GM21360 (cell line): ENCODE data around the gene THRA.

Experiments used
- ATAC-seq: cut with Tn5 transposase; IDR thresholded peaks from one replicate; pipeline ENCODE4 v1.9.1; 2021; ENCODE audit warnings: mild to moderate bottlenecking, moderate library complexity; ENCODE audit not compliant: unreplicated experiment

The THRA gene

DNA sequence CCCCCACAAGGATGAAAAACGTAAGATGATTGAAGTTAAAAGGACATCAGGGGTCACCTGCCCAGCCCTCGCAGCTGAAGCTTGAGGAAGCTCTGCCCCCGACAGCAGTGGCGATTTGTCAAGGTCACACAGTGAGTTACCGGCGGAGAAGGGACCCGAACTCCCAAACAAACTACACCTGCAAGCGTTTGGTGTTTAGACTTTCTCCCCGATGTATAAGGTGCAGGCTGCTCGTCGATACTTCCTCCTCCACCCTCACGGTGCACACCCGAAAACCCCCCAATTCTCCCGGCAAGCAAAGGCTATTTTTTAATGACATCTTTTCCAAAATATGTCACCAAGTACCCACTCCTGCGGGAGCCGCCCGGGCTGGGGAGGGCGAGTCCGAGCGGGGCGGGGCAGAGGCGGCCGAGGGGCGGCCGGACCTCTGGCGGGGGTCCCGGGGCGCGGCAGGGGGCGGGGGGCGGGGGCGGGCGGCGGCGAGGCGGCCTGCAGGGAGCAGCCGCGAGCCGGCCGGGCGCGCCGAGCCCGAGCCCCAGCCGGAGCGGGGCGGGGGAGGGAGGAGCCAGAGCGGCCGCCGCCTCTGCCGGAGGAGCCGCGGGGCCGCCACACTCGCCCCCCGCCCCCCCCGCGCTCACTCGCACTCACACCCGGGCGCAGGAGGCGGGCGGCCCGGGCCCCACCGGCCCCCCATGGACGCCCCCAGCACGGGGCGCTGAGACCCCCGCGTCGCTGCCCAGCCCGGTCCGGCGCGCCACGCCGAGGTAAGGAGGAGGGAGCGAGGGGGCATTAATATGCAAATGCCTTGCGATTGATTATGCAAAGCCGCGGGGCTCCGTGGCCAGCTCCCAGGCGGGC is at the start of gene THRA:
THRA (plus strand) TSS at position 637 of the 858 bp plus-strand sequence. CDS start 11,524 bp downstream, outside the sequence.
- ATAC-seq, result no peak

DNA sequence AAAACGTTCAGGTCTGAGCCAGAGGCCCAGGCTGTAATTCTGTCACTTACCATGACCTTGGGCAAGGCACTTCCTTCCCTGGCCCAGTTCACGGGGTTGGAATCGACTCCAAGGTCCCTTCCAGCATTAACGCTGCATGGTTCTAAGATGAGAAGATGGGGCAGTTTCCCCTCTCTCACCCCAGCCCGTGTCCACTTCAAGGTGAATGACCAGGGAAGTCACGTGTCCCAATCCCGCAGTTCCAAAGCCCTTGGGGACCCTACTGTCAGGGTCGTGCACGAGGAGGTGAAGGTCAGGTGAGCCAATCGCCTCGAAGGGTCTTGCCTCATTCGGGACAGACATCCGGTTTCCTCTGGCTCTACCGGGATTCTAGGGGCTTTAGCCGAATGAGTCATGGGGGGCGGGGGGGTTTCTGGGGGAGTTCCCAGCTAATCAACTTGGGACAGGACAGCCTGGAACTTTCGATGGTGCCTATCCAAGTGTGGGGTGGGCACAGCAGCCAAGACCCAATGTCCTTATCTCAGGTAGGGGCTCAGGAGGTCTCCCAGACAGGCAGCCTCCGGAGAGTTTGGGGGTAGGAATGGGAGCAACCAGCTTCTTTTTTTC is 48.3 kb upstream of the THRA start:
- ATAC-seq, result no peak

- no peak for ATAC-seq
Observed at GRCh38 chr17:40015005-40015997, 47.5 kb upstream of the THRA start, which contains the start of gene CSF3. Gene CSF3 (plus strand): TSS chr17:40015440. CDS start chr17:40015475, 35 bp downstream.

DNA sequence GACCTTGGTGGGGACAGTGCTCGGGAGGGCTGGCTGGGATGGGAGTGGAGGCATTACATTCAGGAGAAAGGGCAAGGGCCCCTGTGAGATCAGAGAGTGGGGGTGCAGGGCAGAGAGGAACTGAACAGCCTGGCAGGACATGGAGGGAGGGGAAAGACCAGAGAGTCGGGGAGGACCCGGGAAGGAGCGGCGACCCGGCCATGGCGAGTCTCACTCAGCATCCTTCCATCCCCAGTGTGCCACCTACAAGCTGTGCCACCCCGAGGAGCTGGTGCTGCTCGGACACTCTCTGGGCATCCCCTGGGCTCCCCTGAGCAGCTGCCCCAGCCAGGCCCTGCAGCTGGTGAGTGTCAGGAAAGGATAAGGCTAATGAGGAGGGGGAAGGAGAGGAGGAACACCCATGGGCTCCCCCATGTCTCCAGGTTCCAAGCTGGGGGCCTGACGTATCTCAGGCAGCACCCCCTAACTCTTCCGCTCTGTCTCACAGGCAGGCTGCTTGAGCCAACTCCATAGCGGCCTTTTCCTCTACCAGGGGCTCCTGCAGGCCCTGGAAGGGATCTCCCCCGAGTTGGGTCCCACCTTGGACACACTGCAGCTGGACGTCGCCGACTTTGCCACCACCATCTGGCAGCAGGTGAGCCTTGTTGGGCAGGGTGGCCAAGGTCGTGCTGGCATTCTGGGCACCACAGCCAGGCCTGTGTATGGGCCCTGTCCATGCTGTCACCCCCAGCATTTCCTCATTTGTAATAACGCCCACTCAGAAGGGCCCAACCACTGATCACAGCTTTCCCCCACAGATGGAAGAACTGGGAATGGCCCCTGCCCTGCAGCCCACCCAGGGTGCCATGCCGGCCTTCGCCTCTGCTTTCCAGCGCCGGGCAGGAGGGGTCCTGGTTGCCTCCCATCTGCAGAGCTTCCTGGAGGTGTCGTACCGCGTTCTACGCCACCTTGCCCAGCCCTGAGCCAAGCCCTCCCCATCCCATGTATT is 46.5 kb upstream of the THRA start:
- ATAC-seq, result no peak

DNA sequence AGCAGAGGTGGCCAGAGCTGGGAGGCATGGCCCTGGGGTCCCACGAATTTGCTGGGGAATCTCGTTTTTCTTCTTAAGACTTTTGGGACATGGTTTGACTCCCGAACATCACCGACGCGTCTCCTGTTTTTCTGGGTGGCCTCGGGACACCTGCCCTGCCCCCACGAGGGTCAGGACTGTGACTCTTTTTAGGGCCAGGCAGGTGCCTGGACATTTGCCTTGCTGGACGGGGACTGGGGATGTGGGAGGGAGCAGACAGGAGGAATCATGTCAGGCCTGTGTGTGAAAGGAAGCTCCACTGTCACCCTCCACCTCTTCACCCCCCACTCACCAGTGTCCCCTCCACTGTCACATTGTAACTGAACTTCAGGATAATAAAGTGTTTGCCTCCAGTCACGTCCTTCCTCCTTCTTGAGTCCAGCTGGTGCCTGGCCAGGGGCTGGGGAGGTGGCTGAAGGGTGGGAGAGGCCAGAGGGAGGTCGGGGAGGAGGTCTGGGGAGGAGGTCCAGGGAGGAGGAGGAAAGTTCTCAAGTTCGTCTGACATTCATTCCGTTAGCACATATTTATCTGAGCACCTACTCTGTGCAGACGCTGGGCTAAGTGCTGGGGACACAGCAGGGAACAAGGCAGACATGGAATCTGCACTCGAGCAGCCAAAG is 45.2 kb upstream of the THRA start:
- no peak for ATAC-seq

DNA sequence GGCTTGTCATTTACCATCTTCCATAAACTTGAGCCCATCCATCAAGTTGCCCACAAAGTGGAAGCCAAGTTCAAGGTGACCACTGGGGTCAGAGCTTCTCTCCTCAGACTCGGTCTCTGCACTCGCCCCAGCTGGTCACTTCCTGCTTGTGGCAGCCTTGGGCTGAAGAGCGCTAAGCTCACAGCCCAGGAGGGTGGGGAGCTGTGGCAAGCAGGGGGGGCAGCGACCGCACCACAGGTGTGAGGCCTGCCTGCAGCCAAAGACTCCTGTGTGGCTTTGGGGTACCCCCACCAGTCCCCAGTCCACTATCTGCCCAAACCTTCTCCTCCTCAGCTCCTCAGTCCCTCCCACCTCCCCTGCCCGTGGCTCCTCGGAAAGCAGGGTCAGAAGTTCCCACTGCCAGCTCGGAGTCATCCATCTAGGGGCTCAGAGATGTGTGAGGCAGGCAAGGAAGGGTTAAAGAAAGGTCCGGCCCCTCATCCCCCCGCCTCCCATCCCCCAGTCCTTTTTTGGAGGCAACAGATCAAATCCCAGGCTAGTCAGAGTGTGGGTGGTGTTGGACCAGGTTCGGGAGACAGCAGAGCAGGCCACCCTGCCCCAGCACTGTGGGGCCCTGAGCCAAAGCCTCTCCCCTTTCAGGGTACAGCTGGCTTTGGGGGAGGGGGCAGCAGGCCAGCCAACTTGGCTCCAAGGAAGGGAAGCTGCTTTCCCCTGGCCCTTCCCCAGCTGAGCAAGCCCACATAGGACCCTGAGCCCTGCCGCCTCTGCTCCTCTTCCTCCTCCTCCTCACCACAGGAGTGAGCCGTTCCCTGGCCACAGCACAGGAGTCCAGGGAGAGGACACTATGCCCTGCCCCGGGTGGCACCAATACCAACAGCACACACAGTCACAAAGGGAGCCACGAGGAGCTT is 44.3 kb upstream of the THRA start:
- ATAC-seq, result no peak

DNA sequence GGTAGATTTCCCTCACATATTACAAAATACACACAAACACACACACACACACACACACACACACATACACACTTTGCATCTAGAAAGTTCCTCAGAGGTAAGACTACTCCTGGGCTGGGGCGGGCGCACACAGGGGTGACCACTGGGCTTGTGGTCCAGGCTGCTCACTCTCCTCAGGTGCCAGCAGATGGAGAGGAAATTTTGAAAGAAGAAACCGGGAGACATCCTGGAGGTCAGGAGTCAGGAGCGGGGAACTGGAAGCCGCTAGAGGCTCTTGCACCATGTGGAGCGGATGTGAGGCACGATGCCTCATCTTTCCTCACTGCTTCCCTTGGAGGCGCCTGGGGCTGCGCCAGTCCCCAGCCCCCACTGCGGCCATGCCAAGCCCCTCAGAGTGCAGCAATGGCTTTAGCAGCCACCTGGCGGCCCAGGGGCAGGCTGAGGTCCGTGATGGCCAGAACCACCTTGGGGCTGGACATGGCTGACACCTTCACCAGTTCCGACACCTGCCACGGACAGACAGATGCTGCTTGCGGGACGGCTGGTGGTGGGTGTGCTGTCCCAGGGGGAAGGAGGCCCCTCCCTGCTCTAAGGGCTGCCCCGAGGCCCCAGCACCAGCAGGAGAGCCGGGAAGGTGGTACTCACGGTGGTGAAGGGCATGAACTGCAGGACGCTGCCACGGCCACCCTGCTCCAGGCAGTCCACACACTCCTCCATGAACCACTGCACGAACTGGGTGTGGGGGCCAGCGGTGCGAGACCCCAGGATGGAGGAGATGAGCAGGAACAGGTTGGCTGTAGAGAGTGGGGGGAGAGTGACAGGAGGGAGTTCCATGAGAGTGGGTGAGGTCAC is 43.4 kb upstream of the THRA start:
- no peak for ATAC-seq

GRCh38 chr17:40020146-40020545 is 42.6 kb upstream of the THRA start:
- no peak for ATAC-seq

- ATAC-seq, result no peak
Observed at GRCh38 chr17:40021451-40021971, 41.3 kb upstream of the THRA start.

DNA sequence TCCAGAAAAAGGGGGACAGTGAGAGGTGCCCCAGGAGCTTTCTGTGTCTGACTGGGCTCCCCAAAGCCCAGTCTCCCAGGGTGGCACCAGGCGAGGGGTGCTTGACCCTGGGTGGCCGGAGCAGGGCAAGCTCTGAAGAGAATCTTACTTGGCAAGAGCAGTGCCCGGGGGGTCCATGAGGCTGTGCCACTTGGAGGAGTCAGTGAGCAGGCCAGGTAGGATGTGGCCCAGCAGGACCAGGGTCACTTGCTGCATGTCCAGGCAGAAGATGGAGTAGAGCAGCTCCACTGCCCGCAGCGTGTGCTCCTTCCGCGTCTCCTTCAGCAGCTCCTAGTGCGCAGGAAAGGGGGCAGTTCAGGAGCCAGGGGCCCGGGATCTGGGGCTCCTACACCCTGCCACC is 40.3 kb upstream of the THRA start:
- ATAC-seq, result no peak

DNA sequence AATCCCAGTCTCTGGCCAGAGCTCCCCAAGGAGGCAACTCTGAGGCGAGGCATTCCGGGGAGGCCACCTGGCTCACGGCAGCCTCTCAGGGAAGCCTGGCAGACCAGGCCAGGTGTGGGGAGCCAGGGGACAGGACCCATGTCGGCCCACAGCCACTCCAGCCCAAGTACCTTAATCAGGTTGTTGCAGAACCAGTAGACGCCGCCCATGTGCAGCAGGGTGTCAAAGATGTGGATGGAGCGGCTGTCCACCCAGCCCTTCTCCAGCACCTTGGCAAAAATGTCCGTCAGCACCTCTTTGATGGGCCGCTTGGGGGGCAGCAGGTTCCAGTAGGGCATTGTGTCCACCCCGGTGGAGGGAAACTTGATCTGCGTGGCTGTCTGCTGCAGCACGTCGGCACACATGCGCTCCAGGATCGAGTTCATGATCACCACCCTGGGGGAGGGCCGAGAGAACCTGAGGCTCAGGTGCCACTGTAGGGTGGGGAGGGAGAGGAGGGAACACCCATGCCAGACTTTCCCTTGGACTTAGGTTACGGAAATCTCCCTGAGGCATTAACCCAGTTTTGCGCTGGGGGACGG is 39.7 kb upstream of the THRA start:
- no peak for ATAC-seq

GRCh38 chr17:40023590-40024292 is 39.0 kb upstream of the THRA start:
- ATAC-seq, result no peak

DNA sequence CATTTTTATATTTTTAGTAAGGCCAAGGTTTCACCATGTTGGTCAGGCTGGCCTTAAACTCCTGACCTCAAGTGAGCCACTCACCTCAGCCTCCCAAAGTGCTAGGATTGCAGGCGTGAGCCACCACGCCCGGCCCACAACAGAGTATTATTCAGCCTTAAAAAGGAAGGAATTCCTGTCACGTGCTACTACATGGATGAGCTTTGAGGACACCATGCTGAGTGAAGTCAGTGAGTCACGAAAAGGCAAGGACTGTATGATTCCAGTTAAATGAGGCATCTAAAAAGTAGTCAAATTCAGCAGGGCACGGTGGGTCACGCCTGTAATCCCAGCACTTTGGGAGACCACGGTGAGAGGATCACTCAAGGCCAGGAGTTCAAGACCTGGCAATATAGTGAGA is 37.9 kb upstream of the THRA start:
- no peak for ATAC-seq

GRCh38 chr17:40025559-40025958 is 37.2 kb upstream of the THRA start:
- no peak for ATAC-seq

DNA sequence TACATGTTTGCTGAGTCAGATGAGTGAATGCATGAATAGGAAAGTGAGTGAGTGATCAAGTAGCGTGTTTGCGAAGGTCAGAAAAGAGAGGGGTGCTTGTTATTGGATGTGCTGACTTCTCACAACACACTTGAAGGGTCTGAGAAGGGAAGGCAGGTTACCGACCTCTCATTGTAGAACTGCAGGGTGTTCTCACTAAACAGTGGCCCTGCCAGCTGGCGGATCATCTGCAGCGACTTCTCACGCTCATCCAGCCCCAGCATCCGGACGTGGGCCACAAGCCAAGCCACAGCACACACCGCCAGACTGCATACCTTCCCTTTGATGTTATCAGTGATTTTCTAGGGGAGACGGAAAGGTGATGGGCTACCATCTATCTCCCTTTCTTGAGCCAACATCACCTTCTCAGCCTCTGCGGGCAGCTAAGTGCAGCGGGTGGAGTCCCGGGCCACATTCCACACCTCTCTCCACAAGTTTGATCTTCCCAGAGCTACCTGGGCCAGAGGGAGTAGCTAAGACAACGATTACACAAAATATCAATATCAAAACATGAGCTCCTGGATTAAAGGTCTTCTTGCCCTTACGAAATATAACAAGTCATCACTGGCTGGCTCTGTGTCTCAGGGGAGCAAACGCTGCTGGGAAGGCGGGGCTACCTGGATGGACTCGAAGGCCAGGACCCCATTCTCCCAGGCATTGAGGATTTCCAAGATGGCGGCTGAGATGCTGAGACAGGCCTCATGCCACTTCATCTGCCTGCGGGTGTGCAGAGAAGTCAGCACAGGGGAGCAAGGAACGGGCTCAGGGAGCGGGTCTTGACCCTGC is 36.6 kb upstream of the THRA start:
- no peak for ATAC-seq
